Heart left ventricle (tissue), 16 donors: Measurements from ENCODE around the gene DHH. TPM values are rescaled to one million over a fixed set of nuclear protein-coding genes. Genes with fewer than 3 reads are reported as not detected.

Experiments
- ATAC-seq, 4 donors: fragments of 200-7000 bp; cut with Tn5 transposase; one replicate each; pipeline ENCODE4 v1.9.1; 2020 to 2022; ENCODE audit warnings: moderate library complexity in 4 of 4, mild to moderate bottlenecking in 3 of 4, moderate number of reproducible peaks in 1 of 4
- DNase-seq, 5 donors: peaks; one replicate each; pipeline ENCODE4 v3.0.0-alpha.2; 2020
- H3K27ac ChIP-seq, 12 donors: fragments of 200-600 bp; sonication (generic) in 4 of 12; one replicate each; pipeline versions ENCODE4 v1.5.0 to v1.8.0; 2016 to 2022; ENCODE audit warnings: mild to moderate bottlenecking in 2 of 12
- H3K27me3 ChIP-seq, 9 donors: fragments of 200-600 bp; sonication (generic) in 2 of 9; one replicate each; pipeline versions ENCODE4 v1.5.1 to v1.8.0; 2016 to 2022; ENCODE audit warnings: mild to moderate bottlenecking in 3 of 9
- H3K36me3 ChIP-seq, 9 donors: fragments of 200-600 bp; sonication (generic) in 2 of 9; one replicate each; pipeline versions ENCODE4 v1.5.0 to v1.8.0; 2018 to 2022; ENCODE audit warnings: mild to moderate bottlenecking in 2 of 9
- H3K4me1 ChIP-seq, 12 donors: fragments of 200-600 bp; sonication (generic) in 4 of 12; one replicate each; pipeline versions ENCODE4 v1.5.0 to v1.8.0; 2016 to 2022; ENCODE audit warnings: mild to moderate bottlenecking in 3 of 12
- H3K4me3 ChIP-seq, 12 donors: fragments of 200-600 bp; sonication (generic) in 4 of 12; one replicate each; pipeline versions ENCODE4 v1.5.0 to v1.8.0; 2017 to 2022; ENCODE audit warnings: mild to moderate bottlenecking in 9 of 12, moderate library complexity in 4 of 12
- H3K9me3 ChIP-seq, 12 donors: fragments of 200-600 bp; sonication (generic) in 4 of 12; one replicate each; pipeline versions ENCODE4 v1.5.0 to v1.8.0; 2016 to 2022; ENCODE audit warnings: mild to moderate bottlenecking in 1 of 12
- CTCF ChIP-seq, 12 donors: fragments of 200-600 bp; sonication (generic) in 4 of 12; IDR thresholded peaks; one replicate each; pipeline versions ENCODE4 v1.5.0 to v1.8.0; 2018 to 2022; ENCODE audit warnings: antibody characterized with exemption in 12 of 12, mild to moderate bottlenecking in 5 of 12
- POLR2A ChIP-seq, 2 donors: fragments of 450-650 bp; IDR thresholded peaks; one replicate each; pipeline ENCODE4 v1.6.1; 2017; ENCODE audit warnings: antibody characterized with exemption in 2 of 2, mild to moderate bottlenecking in 2 of 2, moderate library complexity in 2 of 2
- WGBS, 4 donors: extraction: QIAGEN DNeasy Blood & Tissue Kit in 2 of 4; methylation state at CpG; one replicate each; pipeline versions ENCODE4 v1.1.5 to v1.1.7; 2013 to 2018; 5-methylcytosine and 5-hydroxymethylcytosine counted together
- intact Hi-C, 10 donors: fragments of 100-400 bp; cut with DNase I; formaldehyde crosslinking; loops; one replicate each; pipeline versions ENCODE4 v1.11.1 to v1.14.2; 2022
- polyA plus RNA-seq, 2 donors: library from polyadenylated mRNA; stranded (reverse); fragments of 200-250 nt; gene quantifications; one replicate each; pipeline ENCODE4 v1.2.3, GENCODE V29; 2013
- total RNA-seq, 9 donors: library from RNA; depleted of rRNA in 2 of 9; stranded (reverse); fragments of >200 nt in 2 of 9; fragmentation: NEBNext Ultra II Directional in 3 of 9; extraction: Animal tissue kit (Norgen Biotek cat#: 25700) in 3 of 9; gene quantifications; one replicate each; pipeline versions ENCODE4 v1.1.0 to v1.2.4, GENCODE V29; 2016 to 2023
- donor health status: ischemic (EF 13 %, LVEDD 7.1; RV severe dilation, severe dysfunction).
- donor health status: healthy with polysubstance abuse.
- donor health status: DM: no; HTN: yes; CAD: no.
- donor health status: DM: no; HTN: no; CAD: no.
- donor health status: ischemic (EF 25% LVEDD 6.9; RV normal size, moderate dysfunction).
- donor health status: ischemic (EF 25% LVEDD 5.7; RV mildly dilated, moderate dysfunction).
- donor health status: healthy.
- donor health status: DM: yes; HTN: yes; CAD: no.
- donor health status: ischemic (EF 35%, LVEDD 5.7; RV mildly dilated, moderate dysfunction).
- donor health status: nonischemic (EF 11% LVEDD 7.7; RV severe dilation, severe dysfunction).
- donor health status: DM: yes; HTN: yes; CAD: no.
- donor health status: PGD.
- donor health status: ischemic (EF 29% LVEDD 5.4; RV normal size, mild dysfunction).
- donor health status: nonischemic (EF 23%, LVEDD 6.1; RV moderate dilation, normal function).

Gene DHH
- total and polyA plus RNA-seq, 11 donors = 0.34 to 1.5 (median 0.76) TPM

- no peaks in the 10 kb centered on the region for H3K27me3 ChIP-seq
- no peaks in the 10 kb centered on the region for H3K9me3 ChIP-seq
- peaks cover 0 to 99% (median 95%) of the 10 kb centered on the region in 9 donors for H3K36me3 ChIP-seq
- peaks cover 0 to 4% (median 0%) of the 10 kb centered on the region in 12 donors for H3K4me1 ChIP-seq
- WGBS, 4 donors = 93 to 95% (median 93%) methylated on average over 14 of the region's 14 CpGs
- intact Hi-C loops = no loop called here
- no peak overlapping the region for H3K27ac ChIP-seq
- ATAC-seq = no peak
- H3K4me3 ChIP-seq = no peak overlapping the region
- TF ChIP-seq CTCF (IDR thresholded peaks at IDR 0.05) (no peak), POLR2A (IDR thresholded peaks at IDR 0.05) (no peak)
- no peak for DNase-seq
Measured at GRCh38 chr12:49040364-49040855, 54.2 kb downstream of the DHH start.

- WGBS, 4 donors = 91 to 96% (median 94%) methylated on average over 29 to 30 of the region's 30 CpGs
- Histone ChIP-seq H3K27me3 (no peaks in the 10 kb centered on the region), H3K9me3 (no peaks in the 10 kb centered on the region), H3K4me1 (peaks cover 0 to 4% (median 0%) of the 10 kb centered on the region in 12 donors), H3K4me3 (no peak overlapping the region), H3K36me3 (peaks cover 0 to 99% (median 95%) of the 10 kb centered on the region in 9 donors), H3K27ac (no peak overlapping the region)
- DNase-seq (peak in 3 of 5 donors; percentile 14 to 24 (median 17)), ATAC-seq (no peak)
- intact Hi-C loops = no loop called here
- TF ChIP-seq CTCF (IDR thresholded peaks at IDR 0.05) (no peak), POLR2A (IDR thresholded peaks at IDR 0.05) (no peak)
Measured at GRCh38 chr12:49039421-49040363, 54.9 kb downstream of the DHH start.

- intact Hi-C loops = no loop called here
- peak in 2 of 5 donors; percentile 22 to 33 for DNase-seq
- WGBS, 4 donors = 88 to 94% (median 92%) methylated on average over 17 to 20 of the region's 20 CpGs
- H3K4me1 ChIP-seq = peaks cover 0 to 4% (median 0%) of the 10 kb centered on the region in 12 donors
- no peak for ATAC-seq
- no peak overlapping the region for H3K27ac ChIP-seq
- no peaks in the 10 kb centered on the region for H3K27me3 ChIP-seq
- TF ChIP-seq CTCF (IDR thresholded peaks at IDR 0.05) = no peak
- no peak for TF ChIP-seq POLR2A (IDR thresholded peaks at IDR 0.05)
- no peak overlapping the region for H3K4me3 ChIP-seq
- H3K9me3 ChIP-seq = no peaks in the 10 kb centered on the region
- peaks cover 0 to 99% (median 95%) of the 10 kb centered on the region in 9 donors for H3K36me3 ChIP-seq
Measured at GRCh38 chr12:49038291-49038955, 56.2 kb downstream of the DHH start.

GRCh38 chr12:49037947-49038237, 56.7 kb downstream of the DHH start:
- Histone ChIP-seq H3K27ac (no peak overlapping the region), H3K27me3 (no peaks in the 10 kb centered on the region), H3K4me1 (peaks cover 0 to 7% (median 0%) of the 10 kb centered on the region in 12 donors), H3K4me3 (no peak overlapping the region), H3K36me3 (peaks cover 0 to 99% (median 95%) of the 10 kb centered on the region in 9 donors), H3K9me3 (no peaks in the 10 kb centered on the region)
- intact Hi-C loops = no loop called here
- TF ChIP-seq POLR2A (IDR thresholded peaks at IDR 0.05) (no peak), CTCF (IDR thresholded peaks at IDR 0.05) (no peak)
- 86 to 95% (median 89%) methylated on average over 4 to 7 of the region's 7 CpGs for WGBS, 4 donors
- DNase-seq (peak in 1 of 5 donors; percentile 18), ATAC-seq (no peak)
